GM12874 (cell line): ENCODE data around the gene JAKMIP2.

Experiments
- TF ChIP-seq, protein P1 (sequence below): IDR thresholded peaks from 2 replicates; pipeline ENCODE4 v1.5.1; 2011; ENCODE audit warnings: low read depth, mild to moderate bottlenecking, control low read depth, low read length, moderate library complexity; ENCODE audit not compliant: insufficient read depth

The JAKMIP2 gene

DNA sequence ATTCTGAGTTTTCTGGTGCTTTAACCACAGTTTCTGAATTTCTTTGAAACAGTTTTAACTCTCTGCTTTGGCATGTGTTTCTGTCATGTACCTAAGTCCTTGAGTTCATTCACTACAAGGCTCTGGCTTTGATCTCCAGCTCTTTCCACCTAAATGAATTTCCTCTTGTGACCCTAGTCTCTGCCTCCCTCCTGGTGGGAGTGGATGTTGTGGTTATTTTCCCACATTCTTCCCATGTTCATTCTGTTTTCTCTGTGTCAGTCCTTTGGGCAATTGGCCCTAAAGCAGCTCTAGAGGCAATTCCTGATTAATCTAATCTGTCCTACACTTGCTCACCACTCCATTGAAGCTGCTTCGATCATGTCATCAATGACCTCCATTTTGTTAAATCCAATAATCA lies 244.3 kb downstream of the JAKMIP2 start:
- TF ChIP-seq, protein P1, sequence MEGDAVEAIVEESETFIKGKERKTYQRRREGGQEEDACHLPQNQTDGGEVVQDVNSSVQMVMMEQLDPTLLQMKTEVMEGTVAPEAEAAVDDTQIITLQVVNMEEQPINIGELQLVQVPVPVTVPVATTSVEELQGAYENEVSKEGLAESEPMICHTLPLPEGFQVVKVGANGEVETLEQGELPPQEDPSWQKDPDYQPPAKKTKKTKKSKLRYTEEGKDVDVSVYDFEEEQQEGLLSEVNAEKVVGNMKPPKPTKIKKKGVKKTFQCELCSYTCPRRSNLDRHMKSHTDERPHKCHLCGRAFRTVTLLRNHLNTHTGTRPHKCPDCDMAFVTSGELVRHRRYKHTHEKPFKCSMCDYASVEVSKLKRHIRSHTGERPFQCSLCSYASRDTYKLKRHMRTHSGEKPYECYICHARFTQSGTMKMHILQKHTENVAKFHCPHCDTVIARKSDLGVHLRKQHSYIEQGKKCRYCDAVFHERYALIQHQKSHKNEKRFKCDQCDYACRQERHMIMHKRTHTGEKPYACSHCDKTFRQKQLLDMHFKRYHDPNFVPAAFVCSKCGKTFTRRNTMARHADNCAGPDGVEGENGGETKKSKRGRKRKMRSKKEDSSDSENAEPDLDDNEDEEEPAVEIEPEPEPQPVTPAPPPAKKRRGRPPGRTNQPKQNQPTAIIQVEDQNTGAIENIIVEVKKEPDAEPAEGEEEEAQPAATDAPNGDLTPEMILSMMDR, result no peak
